SJSA1 (cell line): Measurements from ENCODE around the gene ARHGAP25. TPM values are rescaled to one million over a fixed set of nuclear protein-coding genes. Genes with fewer than 3 reads are reported as not detected.

Source experiments
- DNase-seq, 2 experiments: peaks; one replicate each; pipeline ENCODE4 v3.0.0-alpha.2; 2015 to 2020; ENCODE audit warnings: low spot score in 2 of 2, low read depth in 1 of 2
- H3K27ac ChIP-seq: fragments of 250-450 bp; sonication (Bioruptor Pico); 2 replicates; pipeline ENCODE4 v1.5.1; 2020; ENCODE audit warnings: mild to moderate bottlenecking, moderate library complexity
- H3K27me3 ChIP-seq: fragments of 250-450 bp; sonication (Bioruptor Pico); replicated peaks from 2 replicates; pipeline ENCODE4 v1.5.1; 2020; ENCODE audit warnings: mild to moderate bottlenecking, moderate library complexity
- H3K36me3 ChIP-seq: fragments of 250-450 bp; sonication (Bioruptor Pico); 2 replicates; pipeline ENCODE4 v1.5.1; 2020; ENCODE audit warnings: mild to moderate bottlenecking
- H3K4me1 ChIP-seq: fragments of 250-450 bp; sonication (Bioruptor Pico); replicated peaks from 2 replicates; pipeline ENCODE4 v1.6.1; 2021; ENCODE audit warnings: mild to moderate bottlenecking
- H3K4me3 ChIP-seq: fragments of 250-450 bp; sonication (Bioruptor Pico); 2 replicates; pipeline ENCODE4 v1.5.1; 2020; ENCODE audit warnings: mild to moderate bottlenecking
- H3K9me3 ChIP-seq: fragments of 250-450 bp; sonication (Bioruptor Pico); replicated peaks from 2 replicates; pipeline ENCODE4 v1.5.1; 2020; ENCODE audit warnings: mild to moderate bottlenecking
- total RNA-seq: library from RNA; depleted of rRNA; stranded (reverse); fragments of >200 nt; shearing (Covaris generic); gene quantifications from 2 replicates; pipeline ENCODE4 v1.2.3, GENCODE V29; 2014

The ARHGAP25 gene
- total RNA-seq, 1 experiment from 2014 or later: not detected

DNA sequence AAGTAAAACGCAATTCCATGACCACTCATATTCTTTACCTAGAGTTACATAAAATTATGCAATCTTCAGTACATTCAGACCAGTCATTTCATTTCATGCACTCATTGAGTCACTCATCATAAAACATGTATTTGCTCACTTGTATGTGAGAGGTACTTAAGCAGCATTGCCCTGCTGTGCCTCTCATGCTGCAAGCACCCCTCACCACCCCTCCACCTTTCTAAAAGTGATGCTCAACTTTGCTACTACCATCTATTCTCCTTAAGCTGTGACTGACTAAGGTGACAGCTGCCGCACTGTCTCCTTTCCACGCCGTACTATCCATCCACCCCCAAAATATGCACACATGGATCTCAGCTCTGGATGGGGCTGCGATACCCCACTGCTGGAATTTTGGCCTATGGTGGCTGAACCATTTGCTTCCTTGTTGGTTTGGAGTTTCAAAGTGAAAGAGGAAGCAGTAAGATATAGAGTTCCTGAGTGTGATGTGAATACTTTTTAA lies 7.2 kb downstream of the ARHGAP25 start:
- Histone ChIP-seq H3K4me1 (peaks cover 12% of the 10 kb centered on the region), H3K4me3 (no peak overlapping the region), H3K27ac (no peak overlapping the region), H3K36me3 (no peaks in the 10 kb centered on the region), H3K9me3 (no peaks in the 10 kb centered on the region), H3K27me3 (no peaks in the 10 kb centered on the region)
- DNase-seq: no peak

DNA sequence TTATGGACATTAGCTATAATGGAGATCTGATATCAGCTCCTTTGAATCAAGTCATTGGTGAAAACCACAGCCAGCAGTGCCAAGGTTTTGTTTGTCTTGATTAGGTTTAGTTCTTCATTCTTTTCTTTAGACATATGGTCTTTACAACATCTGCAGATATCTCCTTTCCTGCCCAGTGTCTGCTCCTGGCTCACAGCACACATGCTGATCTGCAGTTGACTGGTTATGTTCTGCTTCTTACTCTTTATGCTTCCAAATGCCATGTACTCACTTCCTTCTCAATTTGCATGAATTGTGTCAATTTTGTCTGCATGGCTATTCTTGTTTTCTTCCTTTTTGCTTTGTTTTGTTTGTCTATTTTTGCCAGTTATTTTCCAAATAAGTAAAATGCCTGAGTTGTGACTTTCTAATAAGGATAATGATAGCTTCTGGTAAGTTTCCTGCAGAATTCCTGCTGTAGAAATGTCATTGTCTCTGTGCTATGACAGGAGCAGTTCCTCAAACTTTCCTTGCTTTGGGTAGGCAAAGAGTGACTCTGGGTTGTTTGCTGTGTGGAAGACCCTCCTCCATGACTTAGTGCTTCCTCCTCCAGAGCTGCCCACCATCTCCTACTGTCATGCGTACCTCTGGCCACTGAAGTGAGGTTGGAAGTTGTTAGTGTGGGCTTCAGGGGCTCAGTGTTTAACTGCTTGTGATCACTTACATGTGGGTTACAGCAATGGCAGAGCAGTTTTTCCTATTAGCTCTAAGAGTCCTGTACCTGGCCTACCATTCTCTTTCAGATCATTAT lies 8.2 kb downstream of the ARHGAP25 start:
- Histone ChIP-seq H3K27ac (no peak overlapping the region), H3K27me3 (no peaks in the 10 kb centered on the region), H3K9me3 (no peaks in the 10 kb centered on the region), H3K36me3 (no peaks in the 10 kb centered on the region), H3K4me3 (no peak overlapping the region), H3K4me1 (peaks cover 12% of the 10 kb centered on the region)
- no peak for DNase-seq

DNA sequence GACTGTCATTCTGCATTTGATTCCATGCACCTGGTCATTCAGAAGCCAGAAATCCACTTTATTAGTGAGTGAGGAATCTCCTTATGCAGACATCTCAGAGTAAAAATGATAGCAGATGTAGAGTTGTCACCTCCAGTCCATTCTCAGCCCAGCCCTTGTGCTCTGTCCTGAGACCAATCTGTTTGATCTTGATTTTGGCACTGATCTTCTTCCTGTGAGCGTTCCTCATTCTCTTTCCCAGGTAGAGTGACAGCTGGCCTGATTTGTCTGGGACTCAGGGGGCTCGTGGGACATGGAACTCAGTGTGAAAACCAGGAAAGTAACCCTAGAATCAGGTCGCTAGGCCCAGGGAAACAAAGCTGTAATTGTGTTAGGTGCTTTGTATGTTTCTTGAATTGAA lies 8.9 kb downstream of the ARHGAP25 start:
- Histone ChIP-seq H3K27me3 (no peaks in the 10 kb centered on the region), H3K4me1 (peaks cover 12% of the 10 kb centered on the region), H3K9me3 (no peaks in the 10 kb centered on the region), H3K36me3 (no peaks in the 10 kb centered on the region), H3K4me3 (no peak overlapping the region), H3K27ac (no peak overlapping the region)
- no peak for DNase-seq

GRCh38 chr2:68744366-68744912 lies 9.8 kb downstream of the ARHGAP25 start:
- H3K4me1 ChIP-seq: peaks cover 12% of the 10 kb centered on the region
- no peak overlapping the region for H3K4me3 ChIP-seq
- H3K27ac ChIP-seq: no peak overlapping the region
- no peaks in the 10 kb centered on the region for H3K27me3 ChIP-seq
- DNase-seq: no peak
- no peaks in the 10 kb centered on the region for H3K36me3 ChIP-seq
- no peaks in the 10 kb centered on the region for H3K9me3 ChIP-seq

GRCh38 chr2:68745006-68745405 lies 10.4 kb downstream of the ARHGAP25 start:
- Histone ChIP-seq H3K27me3 (no peaks in the 10 kb centered on the region), H3K36me3 (no peaks in the 10 kb centered on the region), H3K4me1 (peaks cover 12% of the 10 kb centered on the region), H3K4me3 (no peak overlapping the region), H3K9me3 (no peaks in the 10 kb centered on the region), H3K27ac (no peak overlapping the region)
- DNase-seq: no peak

DNA sequence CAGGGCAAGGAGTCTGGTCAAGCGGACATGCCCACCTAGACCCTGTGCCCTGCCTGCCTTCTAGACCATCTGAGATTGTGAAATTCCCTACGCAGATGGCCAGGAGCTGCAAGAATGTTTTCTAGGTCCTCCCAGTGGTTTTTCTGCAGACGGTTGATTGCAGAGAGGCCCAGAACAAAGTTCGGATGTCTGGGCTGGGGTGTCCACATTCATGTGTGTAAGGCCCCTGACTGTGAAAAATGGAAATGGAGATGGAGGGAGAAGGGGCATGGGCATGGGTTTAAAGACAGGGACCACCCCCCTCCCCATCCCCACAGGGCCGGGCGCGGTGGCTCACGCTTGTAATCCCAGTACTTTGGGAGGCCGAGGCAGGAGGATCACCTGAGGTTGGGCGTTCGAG lies 11.8 kb downstream of the ARHGAP25 start:
- Histone ChIP-seq H3K36me3 (no peaks in the 10 kb centered on the region), H3K4me3 (no peak overlapping the region), H3K9me3 (no peaks in the 10 kb centered on the region), H3K4me1 (no peaks in the 10 kb centered on the region), H3K27me3 (no peaks in the 10 kb centered on the region), H3K27ac (no peak overlapping the region)
- DNase-seq: no peak

- Histone ChIP-seq H3K27ac (no peak overlapping the region), H3K36me3 (no peaks in the 10 kb centered on the region), H3K4me1 (no peaks in the 10 kb centered on the region), H3K27me3 (no peaks in the 10 kb centered on the region), H3K4me3 (no peak overlapping the region), H3K9me3 (no peaks in the 10 kb centered on the region)
- no peak for DNase-seq
These were observed 12.8 kb downstream of the ARHGAP25 start for GRCh38 chr2:68747413-68747812.

- Histone ChIP-seq H3K27ac (no peak overlapping the region), H3K9me3 (no peaks in the 10 kb centered on the region), H3K27me3 (no peaks in the 10 kb centered on the region), H3K4me3 (no peak overlapping the region), H3K4me1 (no peaks in the 10 kb centered on the region), H3K36me3 (no peaks in the 10 kb centered on the region)
- DNase-seq: no peak
These were observed 13.3 kb downstream of the ARHGAP25 start for GRCh38 chr2:68747900-68748299.

- no peaks in the 10 kb centered on the region for H3K9me3 ChIP-seq
- no peak for DNase-seq
- H3K4me3 ChIP-seq: no peak overlapping the region
- H3K27ac ChIP-seq: no peak overlapping the region
- H3K27me3 ChIP-seq: no peaks in the 10 kb centered on the region
- H3K4me1 ChIP-seq: no peaks in the 10 kb centered on the region
- no peaks in the 10 kb centered on the region for H3K36me3 ChIP-seq
These were observed 14.0 kb downstream of the ARHGAP25 start for GRCh38 chr2:68748568-68748967.

DNA sequence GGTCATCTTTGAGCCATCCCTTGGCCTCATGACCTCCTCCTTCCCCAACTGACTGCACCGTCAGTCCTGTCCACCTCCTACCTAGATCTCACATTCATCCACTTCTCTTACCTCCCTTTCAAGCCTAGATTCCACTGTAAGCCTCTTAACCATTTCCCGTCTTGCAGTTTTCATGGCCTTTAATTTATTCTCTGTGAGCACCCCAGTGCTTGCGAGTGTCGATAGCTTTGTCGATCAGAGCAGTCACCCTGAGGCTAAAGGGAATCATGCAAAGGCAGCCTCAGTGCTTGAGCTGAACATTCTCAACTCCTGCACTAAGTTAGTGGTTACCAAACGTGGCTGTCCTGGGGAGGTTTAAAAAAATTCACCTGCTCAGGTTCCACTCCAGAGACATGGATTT lies 14.7 kb downstream of the ARHGAP25 start:
- Histone ChIP-seq H3K27me3 (no peaks in the 10 kb centered on the region), H3K9me3 (no peaks in the 10 kb centered on the region), H3K4me1 (no peaks in the 10 kb centered on the region), H3K4me3 (no peak overlapping the region), H3K36me3 (no peaks in the 10 kb centered on the region), H3K27ac (no peak overlapping the region)
- no peak for DNase-seq

DNA sequence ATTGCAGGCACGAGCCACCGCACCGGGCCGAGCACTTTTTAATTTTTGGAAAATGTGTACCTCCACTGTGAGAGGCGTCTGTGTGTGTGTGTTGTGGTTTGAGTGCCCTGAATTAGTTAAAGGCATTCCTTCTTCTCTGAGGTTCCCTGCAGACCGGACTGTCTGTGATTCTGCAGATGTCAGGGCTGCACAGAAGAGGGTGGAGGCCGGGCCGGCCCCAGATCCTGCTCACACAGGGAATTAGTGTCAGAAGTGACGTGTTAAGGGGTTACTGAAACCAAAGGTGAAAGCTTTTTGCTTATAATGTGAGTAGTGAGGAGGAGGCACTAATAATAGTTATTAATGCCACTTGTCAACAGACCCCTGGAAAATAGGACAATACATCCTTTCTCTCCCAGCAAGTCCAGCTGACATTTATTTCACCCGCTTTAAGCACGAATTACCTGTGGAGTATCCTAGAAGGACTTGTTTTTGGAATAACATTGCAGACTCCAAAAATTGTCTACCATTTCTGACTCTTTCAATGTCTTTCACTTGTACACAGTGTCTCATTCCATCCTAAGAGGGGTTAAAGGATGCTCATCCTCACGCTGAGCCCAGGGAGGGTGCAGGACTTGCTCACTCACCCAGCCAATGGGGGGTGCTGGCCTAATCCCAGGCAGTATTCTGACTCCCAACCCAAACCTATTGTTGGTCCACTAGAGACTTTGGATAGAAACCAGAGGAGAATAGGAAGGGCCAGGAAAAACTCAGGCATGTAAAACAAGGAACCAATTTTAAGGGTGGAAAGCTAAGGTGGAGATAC lies 16.2 kb downstream of the ARHGAP25 start:
- H3K4me1 ChIP-seq: peaks cover 8% of the 10 kb centered on the region; the same call in 1 of the 2 replicates
- no peaks in the 10 kb centered on the region for H3K36me3 ChIP-seq
- H3K9me3 ChIP-seq: no peaks in the 10 kb centered on the region
- no peaks in the 10 kb centered on the region for H3K27me3 ChIP-seq
- no peak overlapping the region for H3K4me3 ChIP-seq
- no peak overlapping the region for H3K27ac ChIP-seq
- no peak for DNase-seq

- no peaks in the 10 kb centered on the region for H3K9me3 ChIP-seq
These were observed 17.1 kb downstream of the ARHGAP25 start for GRCh38 chr2:68751397-68752339.

DNA sequence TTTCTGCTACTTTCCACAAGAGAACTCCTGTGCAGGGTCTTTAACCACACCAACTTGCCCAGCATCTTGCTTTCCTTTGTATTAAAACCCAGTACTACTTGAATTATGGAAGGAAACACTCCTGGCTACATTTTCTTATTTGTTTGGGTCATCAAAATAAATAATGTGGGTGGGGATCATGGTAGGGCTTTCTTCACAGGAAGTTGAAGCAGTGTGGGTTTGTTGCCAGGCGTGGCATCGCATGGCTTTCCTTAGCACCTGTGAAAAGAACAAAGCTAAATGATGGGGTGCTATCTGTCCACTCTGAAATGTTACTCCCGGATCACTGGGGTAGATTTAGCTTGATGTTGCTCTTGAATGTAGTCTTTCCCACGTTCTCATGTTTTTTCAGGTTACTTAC lies 18.7 kb downstream of the ARHGAP25 start:
- Histone ChIP-seq H3K4me1 (peaks cover 8% of the 10 kb centered on the region), H3K27ac (no peak overlapping the region), H3K36me3 (no peaks in the 10 kb centered on the region), H3K9me3 (no peaks in the 10 kb centered on the region), H3K4me3 (no peak overlapping the region), H3K27me3 (no peaks in the 10 kb centered on the region)
- no peak for DNase-seq

More at GRCh38 chr2:68751397-68752339, 17.1 kb downstream of the ARHGAP25 start:
- Histone ChIP-seq H3K27me3 (no peaks in the 10 kb centered on the region), H3K36me3 (no peaks in the 10 kb centered on the region), H3K27ac (no peak overlapping the region), H3K4me1 (peaks cover 8% of the 10 kb centered on the region), H3K4me3 (no peak overlapping the region)
- DNase-seq: peak; percentile 65 to 90
